Stimulated activated naive CD8-positive, alpha-beta T cell treated with anti-CD3 and anti-CD28 coated beads, Interleukin-15, amount 100 ng/mL, for 72 hours (primary cell): ENCODE measurements around the gene MAEA.
A peak's percentile ranks its signal among the peaks of the same experiment; 100 is the strongest.
"Not testable (repeated sequence)": the region's sequence is repeated elsewhere in the genome, so short reads cannot be mapped to it uniquely, and the experiment has no call there.

Experiments
- ATAC-seq: fragments of 150-1000 bp; cut with Tn5 transposase; 2 replicates; pipeline ENCODE4 v1.10.0; 2021; ENCODE audit warnings: mild to moderate bottlenecking, moderate library complexity
- DNase-seq, 2 donors: peaks; one replicate each; pipeline ENCODE4 v3.0.0; 2021 to 2022
- H3K27ac Mint-ChIP-seq, 2 donors: one replicate each; pipeline ENCODE4 v1.8.0; 2022; ENCODE audit warnings: mild to moderate bottlenecking in 2 of 2, mixed read lengths in 2 of 2, moderate library complexity in 2 of 2
- H3K27me3 Mint-ChIP-seq: one replicate; pipeline ENCODE4 v1.8.0; 2022; ENCODE audit warnings: mixed read lengths
- H3K4me1 Mint-ChIP-seq: one replicate; pipeline ENCODE4 v1.8.0; 2022; ENCODE audit warnings: mild to moderate bottlenecking, mixed read lengths
- H3K4me3 Mint-ChIP-seq, 2 donors: one replicate each; pipeline ENCODE4 v1.8.0; 2022; ENCODE audit warnings: mild to moderate bottlenecking in 2 of 2, mixed read lengths in 2 of 2, moderate library complexity in 1 of 2
- H3K9me3 Mint-ChIP-seq, 2 donors: one replicate each; pipeline ENCODE4 v1.8.0; 2022; ENCODE audit warnings: mixed read lengths in 2 of 2

Gene MAEA

DNA sequence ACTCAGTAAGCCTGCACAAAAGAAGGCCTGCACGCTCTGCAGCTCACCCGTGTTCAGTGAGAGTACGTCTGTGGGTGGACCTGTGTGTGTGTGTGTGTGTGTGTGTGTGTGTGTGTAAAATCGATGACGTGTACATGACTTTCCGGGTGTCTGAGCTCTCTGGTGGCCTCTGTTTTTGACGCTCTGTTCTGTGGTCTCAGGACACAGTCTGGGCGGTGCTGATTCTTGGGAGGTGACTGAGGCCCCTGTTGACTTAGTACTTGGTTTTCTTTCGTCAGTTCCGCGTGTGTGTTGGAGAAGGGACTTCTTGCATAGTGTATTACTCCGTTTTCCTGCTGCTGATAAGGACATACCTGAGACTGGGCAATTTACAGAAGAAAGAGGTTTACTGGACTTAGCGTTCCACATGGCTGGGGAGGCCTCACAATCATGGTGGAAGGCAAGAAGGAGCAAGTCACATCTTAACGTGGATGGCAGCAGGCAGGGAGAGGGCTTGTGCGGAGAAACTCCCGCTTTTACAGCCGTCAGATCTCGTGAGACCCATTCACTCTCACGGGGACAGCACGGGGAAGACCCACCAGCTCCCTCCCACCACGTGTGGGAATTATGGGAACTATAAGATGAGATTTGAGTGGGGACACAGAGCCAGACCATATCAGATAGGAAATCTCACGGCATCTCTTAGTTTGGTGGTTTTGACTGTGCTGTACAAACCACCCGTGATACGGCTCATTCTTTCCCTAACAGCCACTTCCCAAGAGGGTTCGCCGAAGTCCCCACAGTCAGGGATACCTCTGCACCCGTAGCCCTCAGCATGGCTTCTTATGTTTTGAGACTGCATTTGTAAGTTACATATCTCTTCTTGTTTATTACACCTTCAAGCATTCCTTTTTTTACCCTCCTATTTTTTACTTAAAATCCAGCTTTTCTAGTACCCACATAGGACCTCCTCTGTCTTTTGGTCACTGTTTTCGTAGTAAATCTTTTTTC, 81.8 kb downstream of the MAEA start:
- no peaks in the 10 kb centered on the region for H3K4me1 Mint-ChIP-seq
- H3K27ac Mint-ChIP-seq = peak overlapping the region in 1 of 2 donors; percentile 83
- no peaks in the 10 kb centered on the region for H3K9me3 Mint-ChIP-seq
- DNase-seq = no peak
- no peak for ATAC-seq
- no peaks in the 10 kb centered on the region for H3K27me3 Mint-ChIP-seq
- no peak overlapping the region for H3K4me3 Mint-ChIP-seq

DNA sequence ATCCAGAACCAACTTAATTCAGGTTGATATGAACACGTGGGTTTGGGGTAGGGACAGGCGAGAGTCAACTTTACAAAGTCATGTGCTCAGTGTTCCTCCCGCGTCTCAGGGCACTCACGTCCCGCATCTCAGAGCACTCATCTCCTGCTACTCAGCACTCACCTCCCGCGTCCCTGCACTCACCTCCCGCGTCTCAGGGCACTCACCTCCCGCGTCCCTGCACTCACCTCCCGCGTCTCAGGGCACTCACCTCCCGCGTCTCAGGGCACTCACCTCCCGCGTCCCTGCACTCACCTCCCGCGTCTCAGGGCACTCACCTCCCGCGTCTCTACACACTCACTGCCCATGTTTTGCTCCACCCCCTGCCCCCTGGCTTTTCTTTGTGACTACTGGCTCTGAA, 82.9 kb downstream of the MAEA start:
- H3K4me1 Mint-ChIP-seq, H3K9me3 Mint-ChIP-seq, DNase-seq, H3K27ac Mint-ChIP-seq, ATAC-seq, H3K27me3 Mint-ChIP-seq, H3K4me3 Mint-ChIP-seq: not testable (repeated sequence)

- Mint-ChIP-seq H3K27ac (peak overlapping the region; percentile 62 to 74), H3K4me3 (no peak overlapping the region), H3K4me1 (no peaks in the 10 kb centered on the region), H3K9me3 (no peaks in the 10 kb centered on the region), H3K27me3 (no peaks in the 10 kb centered on the region)
- ATAC-seq = no peak
- DNase-seq = no peak
These were observed 84.4 kb downstream of the MAEA start for GRCh38 chr4:1373892-1374705.

DNA sequence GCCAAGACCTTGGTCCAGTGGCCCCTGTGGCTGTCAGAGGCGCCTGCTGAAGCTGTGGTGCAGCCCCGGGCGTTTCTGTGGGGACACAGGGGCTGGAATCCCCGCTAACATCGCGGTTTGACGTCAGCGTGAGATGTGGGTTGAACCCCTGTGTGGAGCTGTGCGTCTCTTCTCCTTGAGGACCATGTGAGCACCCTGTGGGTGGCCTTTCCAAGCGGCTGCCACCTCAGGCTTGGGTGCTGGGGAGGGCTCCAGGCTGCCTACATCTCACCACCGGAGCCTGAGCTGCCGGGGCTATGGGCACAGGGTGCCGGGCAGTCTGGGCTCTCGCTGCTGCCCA, 85.0 kb downstream of the MAEA start:
- DNase-seq = no peak
- H3K27ac Mint-ChIP-seq = peak overlapping the region in 1 of 2 donors; percentile 74
- no peaks in the 10 kb centered on the region for H3K4me1 Mint-ChIP-seq
- no peaks in the 10 kb centered on the region for H3K27me3 Mint-ChIP-seq
- H3K9me3 Mint-ChIP-seq = no peaks in the 10 kb centered on the region
- H3K4me3 Mint-ChIP-seq = no peak overlapping the region
- ATAC-seq = no peak

DNA sequence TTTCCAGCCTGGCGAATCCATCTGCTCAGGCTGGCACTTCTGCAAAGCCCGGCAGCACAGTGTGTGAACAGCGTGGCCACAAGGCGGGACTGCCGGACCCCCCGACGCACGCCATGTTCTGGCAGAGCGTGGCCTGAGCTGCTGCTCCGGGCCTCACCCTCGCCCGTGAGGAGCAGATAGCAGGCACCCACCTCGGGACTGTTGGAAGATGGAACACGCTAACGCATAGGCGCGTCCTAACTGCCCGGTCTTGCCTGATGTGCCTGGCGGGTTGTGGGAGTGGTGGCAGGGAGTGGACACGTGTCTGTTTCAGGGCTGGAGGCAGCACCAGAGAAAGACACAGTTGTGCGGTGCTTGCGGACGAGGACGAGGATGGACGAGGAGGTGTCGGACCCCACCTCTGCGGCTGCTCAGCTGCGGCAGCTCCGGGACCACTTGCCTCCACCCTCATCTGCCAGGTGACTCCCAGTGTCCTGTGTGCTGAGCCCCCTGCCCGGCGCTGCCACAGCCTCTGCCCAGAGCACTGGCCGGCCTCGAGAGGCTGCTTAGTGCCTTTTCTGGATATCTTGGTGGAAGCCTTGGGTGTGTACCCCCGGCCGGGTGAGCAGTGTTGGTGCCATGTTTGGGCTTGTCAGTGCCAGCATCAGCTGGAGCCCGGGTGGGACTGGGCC, 85.5 kb downstream of the MAEA start:
- Mint-ChIP-seq H3K27ac (peak overlapping the region in 1 of 2 donors; percentile 59), H3K4me1 (no peaks in the 10 kb centered on the region), H3K27me3 (no peaks in the 10 kb centered on the region), H3K4me3 (no peak overlapping the region), H3K9me3 (no peaks in the 10 kb centered on the region)
- DNase-seq (no peak), ATAC-seq (no peak)

DNA sequence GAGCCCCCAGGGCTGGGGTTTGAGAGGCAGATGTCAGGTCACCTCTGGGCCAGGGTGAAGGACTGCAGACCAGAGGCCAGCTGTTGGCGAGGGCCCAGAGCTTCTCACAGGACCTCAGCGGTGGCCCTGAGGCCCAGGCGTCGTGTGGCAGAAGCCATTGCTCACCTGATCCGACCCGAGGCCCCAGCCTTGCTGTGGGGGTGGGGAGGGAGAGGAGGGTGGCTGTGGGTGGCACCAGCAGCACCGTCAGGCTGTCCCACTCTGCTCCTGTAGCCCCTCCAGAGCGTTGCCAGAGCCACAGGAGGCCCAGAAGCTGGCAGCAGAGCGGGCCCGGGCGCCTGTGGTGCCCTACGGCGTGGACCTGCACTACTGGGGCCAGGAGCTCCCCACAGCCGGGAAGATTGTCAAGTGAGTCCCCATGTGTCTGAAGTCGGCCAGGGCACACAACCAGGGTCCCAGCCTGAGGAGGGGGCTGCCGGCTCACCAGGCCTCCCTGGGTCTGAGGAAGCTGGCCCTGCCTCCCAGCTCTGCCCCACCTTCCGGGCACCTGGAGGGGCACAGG, 86.2 kb downstream of the MAEA start:
- H3K4me3 Mint-ChIP-seq = no peak overlapping the region
- no peak overlapping the region for H3K27ac Mint-ChIP-seq
- no peaks in the 10 kb centered on the region for H3K9me3 Mint-ChIP-seq
- no peaks in the 10 kb centered on the region for H3K4me1 Mint-ChIP-seq
- no peak for DNase-seq
- no peak for ATAC-seq
- no peaks in the 10 kb centered on the region for H3K27me3 Mint-ChIP-seq

DNA sequence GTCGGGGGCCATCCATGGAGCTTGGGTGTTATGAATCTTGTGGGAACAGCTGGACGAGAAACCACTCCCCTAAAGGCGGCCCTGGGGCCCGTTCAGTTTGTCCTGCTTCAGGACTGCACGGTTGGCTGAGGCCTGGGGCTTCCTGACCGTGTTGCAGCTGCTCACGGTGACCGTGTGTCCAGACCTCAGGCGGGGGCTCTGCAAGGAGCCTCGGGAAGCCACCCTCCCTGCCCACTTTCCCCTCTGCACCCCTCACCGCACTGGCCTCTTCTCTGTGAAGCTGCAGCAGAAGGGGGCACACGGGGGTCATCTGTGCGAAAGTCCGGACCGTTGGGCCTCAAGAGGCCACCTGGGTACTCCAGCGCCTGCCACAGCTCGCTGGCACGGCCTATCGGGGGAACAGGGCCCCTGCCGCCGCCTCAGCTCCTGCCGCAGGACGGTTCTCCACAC, 86.7 kb downstream of the MAEA start:
- Mint-ChIP-seq H3K9me3 (no peaks in the 10 kb centered on the region), H3K4me1 (no peaks in the 10 kb centered on the region)
- no peak for ATAC-seq

GRCh38 chr4:1376841-1377605, 87.3 kb downstream of the MAEA start:
- DNase-seq = no peak

More for the DNA sequence above, 86.7 kb downstream of the MAEA start:
- no peak overlapping the region for H3K4me3 Mint-ChIP-seq
- H3K27ac Mint-ChIP-seq = no peak overlapping the region
- no peaks in the 10 kb centered on the region for H3K27me3 Mint-ChIP-seq
- DNase-seq = no peak

DNA sequence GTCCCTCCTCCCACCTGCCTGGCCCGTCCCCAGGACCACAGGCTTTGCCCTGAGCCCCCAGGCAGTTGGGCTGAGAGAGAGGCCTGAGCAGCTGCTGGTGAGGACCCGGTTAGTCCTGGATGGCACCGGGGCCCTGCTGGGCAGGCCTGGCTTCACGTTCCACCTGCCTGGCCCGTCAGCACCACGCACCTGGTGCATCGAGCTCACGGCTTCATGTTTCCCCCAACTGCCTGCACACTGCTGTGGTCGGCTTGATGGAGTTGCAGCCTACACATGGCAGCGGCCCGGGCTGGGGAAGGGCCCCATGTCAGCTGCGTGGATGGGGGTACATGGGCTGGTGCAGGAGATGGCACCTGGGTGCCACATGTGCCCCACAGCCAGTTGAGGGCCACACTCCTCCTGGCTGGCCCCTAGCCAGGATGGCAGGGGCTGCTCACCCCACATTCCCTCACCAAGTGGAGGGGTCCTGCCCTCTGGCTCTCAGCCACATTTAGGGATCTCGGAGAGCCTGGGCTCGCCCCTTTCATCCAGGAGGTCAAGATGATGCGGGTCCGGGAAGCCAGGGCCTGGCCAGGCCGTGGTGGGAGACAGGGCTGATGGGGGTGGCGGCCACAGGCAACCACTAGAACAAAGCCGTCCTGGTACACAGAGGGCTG, 88.0 kb downstream of the MAEA start:
- Mint-ChIP-seq H3K27me3 (no peaks in the 10 kb centered on the region), H3K27ac (no peak overlapping the region), H3K4me1 (no peaks in the 10 kb centered on the region), H3K9me3 (no peaks in the 10 kb centered on the region), H3K4me3 (no peak overlapping the region)
- ATAC-seq (no peak), DNase-seq (no peak)

More at GRCh38 chr4:1376841-1377605, 87.3 kb downstream of the MAEA start:
- Mint-ChIP-seq H3K4me1 (no peaks in the 10 kb centered on the region), H3K27ac (peak overlapping the region; percentile 46 to 67), H3K4me3 (no peak overlapping the region), H3K27me3 (no peaks in the 10 kb centered on the region), H3K9me3 (no peaks in the 10 kb centered on the region)
- no peak for ATAC-seq

GRCh38 chr4:1378559-1379231, 89.0 kb downstream of the MAEA start:
- H3K4me1 Mint-ChIP-seq = no peaks in the 10 kb centered on the region
- no peak overlapping the region for H3K27ac Mint-ChIP-seq
- H3K27me3 Mint-ChIP-seq = no peaks in the 10 kb centered on the region
- no peaks in the 10 kb centered on the region for H3K9me3 Mint-ChIP-seq
- DNase-seq (no peak), ATAC-seq (no peak)
- H3K4me3 Mint-ChIP-seq = no peak overlapping the region

GRCh38 chr4:1379351-1379781, 89.7 kb downstream of the MAEA start:
- Mint-ChIP-seq H3K27me3 (no peaks in the 10 kb centered on the region), H3K4me1 (no peaks in the 10 kb centered on the region), H3K9me3 (no peaks in the 10 kb centered on the region), H3K4me3 (no peak overlapping the region), H3K27ac (no peak overlapping the region)
- DNase-seq = no peak
- ATAC-seq = no peak

DNA sequence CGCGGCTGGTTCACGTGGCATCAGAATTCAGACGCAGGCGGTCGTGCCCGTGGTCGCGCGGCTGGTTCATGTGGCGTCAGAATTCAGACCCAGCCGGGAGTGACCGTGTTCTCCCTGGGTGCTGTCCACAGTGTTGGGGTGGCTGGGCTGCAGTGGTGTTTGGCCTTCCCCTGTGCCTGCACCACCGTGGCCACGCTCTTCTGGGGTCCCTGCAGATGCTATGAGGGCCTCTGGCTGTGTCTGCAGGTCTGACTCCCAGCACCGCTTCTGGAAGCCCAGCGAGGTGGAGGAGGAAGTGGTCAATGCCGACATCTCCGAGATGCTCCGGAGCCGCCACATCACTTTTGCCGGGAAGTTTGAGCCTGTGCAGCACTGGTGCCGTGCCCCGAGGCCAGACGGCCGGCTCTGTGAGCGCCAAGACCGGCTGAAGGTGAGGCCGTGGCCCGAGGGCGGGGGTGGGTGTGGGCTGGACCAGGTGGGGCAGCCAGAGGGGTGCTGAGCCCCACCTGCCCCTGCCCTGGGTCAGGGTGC, 90.2 kb downstream of the MAEA start:
- Mint-ChIP-seq H3K9me3 (no peaks in the 10 kb centered on the region), H3K27me3 (no peaks in the 10 kb centered on the region), H3K4me3 (no peak overlapping the region), H3K27ac (no peak overlapping the region), H3K4me1 (no peaks in the 10 kb centered on the region)
- ATAC-seq (no peak), DNase-seq (no peak)

GRCh38 chr4:1380368-1381151, 90.9 kb downstream of the MAEA start:
- ATAC-seq (no peak), DNase-seq (no peak)
- Mint-ChIP-seq H3K4me1 (no peaks in the 10 kb centered on the region), H3K9me3 (no peaks in the 10 kb centered on the region), H3K27me3 (no peaks in the 10 kb centered on the region), H3K4me3 (no peak overlapping the region), H3K27ac (no peak overlapping the region)
